OCI-LY7 (cell line): ENCODE results near the gene CASZ1. TPM values are rescaled to one million over a fixed set of nuclear protein-coding genes. Genes with fewer than 3 reads are reported as not detected.

Source experiments
- BruUV-seq: library from RNA; stranded (reverse); fragments of 400-500 nt; replicated peaks from 2 replicates; lab custom pipeline; 2021; lab: Mats Ljungman, UMichigan
- CTCF ChIA-PET: fragments of 300-600 bp; sonication (Branson Sonifier 250); formaldehyde crosslinking; loops from one replicate; lab custom pipeline; 2022; ENCODE audit warnings: antibody characterized with exemption; ENCODE audit not compliant: unreplicated experiment; lab: Charles Lee
- POLR2A ChIA-PET: fragments of 300-600 bp; sonication (Branson Sonifier 250); formaldehyde crosslinking; loops from one replicate; lab custom pipeline; 2022; ENCODE audit warnings: antibody characterized with exemption; lab: Charles Lee
- DNase-seq: peaks from one replicate; pipeline ENCODE4 v3.0.0-alpha.2; 2015; ENCODE audit warnings: low spot score
- H2AFZ ChIP-seq: fragments of 200-600 bp; sonication (generic), shearing (Covaris generic); 2 replicates; pipeline ENCODE4 v1.6.1; 2014; ENCODE audit warnings: mild to moderate bottlenecking, antibody characterized with exemption, low read length, moderate library complexity
- H3K27ac ChIP-seq: fragments of 200-600 bp; sonication (generic); 2 replicates; pipeline ENCODE4 v1.5.1; 2014; ENCODE audit warnings: mixed run types, low read depth, mild to moderate bottlenecking, moderate library complexity, low read length, inconsistent platforms; ENCODE audit not compliant: poor library complexity, severe bottlenecking
- H3K36me3 ChIP-seq: fragments of 200-600 bp; sonication (generic); 2 replicates; pipeline ENCODE4 v1.6.1; 2014; ENCODE audit warnings: mild to moderate bottlenecking, antibody characterized with exemption, low read length, moderate library complexity, mixed read lengths; ENCODE audit not compliant: insufficient read depth
- H3K4me1 ChIP-seq: fragments of 200-600 bp; sonication (generic); 2 replicates; pipeline ENCODE4 v1.5.1; 2014; ENCODE audit warnings: mild to moderate bottlenecking, low read length; ENCODE audit not compliant: insufficient read depth, poor library complexity, severe bottlenecking
- H3K4me2 ChIP-seq: fragments of 200-600 bp; sonication (generic); 2 replicates; pipeline ENCODE4 v1.6.1; 2014; ENCODE audit warnings: mild to moderate bottlenecking, low read length
- H3K4me3 ChIP-seq: fragments of 200-600 bp; sonication (generic); 2 replicates; pipeline ENCODE4 v1.5.1; 2014; ENCODE audit warnings: mild to moderate bottlenecking, low read depth, low read length; ENCODE audit not compliant: poor library complexity, severe bottlenecking
- H3K79me2 ChIP-seq: fragments of 200-600 bp; sonication (generic); 2 replicates; pipeline ENCODE4 v1.6.1; 2016; ENCODE audit warnings: low read depth, mild to moderate bottlenecking, low read length, moderate library complexity, mixed read lengths; ENCODE audit not compliant: insufficient read depth
- H3K9me2 ChIP-seq: fragments of 200-600 bp; sonication (generic); 2 replicates; pipeline ENCODE4 v1.6.1; 2016; ENCODE audit warnings: mild to moderate bottlenecking, low read length, mixed read lengths; ENCODE audit not compliant: insufficient read depth
- H3K9me3 ChIP-seq: fragments of 200-600 bp; sonication (generic); 2 replicates; pipeline ENCODE4 v1.6.1; 2014; ENCODE audit warnings: mild to moderate bottlenecking, mixed run types, low read length, mixed read lengths
- H4K20me1 ChIP-seq: fragments of 200-600 bp; sonication (generic); 2 replicates; pipeline ENCODE4 v1.6.1; 2014; ENCODE audit warnings: mild to moderate bottlenecking, antibody characterized with exemption, low read length, moderate library complexity, mixed read lengths; ENCODE audit not compliant: insufficient read depth
- EZH2phosphoT487 ChIP-seq: fragments of 200-600 bp; sonication (generic); IDR thresholded peaks from 2 replicates; pipeline ENCODE4 v1.6.1; 2018; ENCODE audit warnings: low read depth, borderline replicate concordance, mild to moderate bottlenecking, mixed run types, antibody characterized with exemption, low read length, moderate library complexity, mixed read lengths
- intact Hi-C: fragments of 100-400 bp; cut with micrococcal nuclease; formaldehyde crosslinking; loops from one replicate; pipeline ENCODE4 v1.10.0; 2022; ENCODE audit not compliant: unreplicated experiment
- total RNA-seq, 2 experiments: library from RNA; depleted of rRNA in 1 of 2; stranded (reverse); fragments of >200 nt in 1 of 2; shearing (Covaris generic) in 1 of 2; gene quantifications; 2 replicates each; pipeline ENCODE4 v1.2.3, GENCODE V29; 2014 to 2022
- TF ChIP-seq, protein P1 (sequence below): fragments of 200-600 bp; sonication (generic); conservative IDR thresholded peaks from 2 replicates; pipeline ENCODE4 v1.5.1; 2014; ENCODE audit warnings: mild to moderate bottlenecking, antibody characterized with exemption, low read length, moderate library complexity, mixed read lengths

CASZ1 gene
- total RNA-seq, 2 experiments from 2014 or later = 3.3 to 3.9 TPM

DNA sequence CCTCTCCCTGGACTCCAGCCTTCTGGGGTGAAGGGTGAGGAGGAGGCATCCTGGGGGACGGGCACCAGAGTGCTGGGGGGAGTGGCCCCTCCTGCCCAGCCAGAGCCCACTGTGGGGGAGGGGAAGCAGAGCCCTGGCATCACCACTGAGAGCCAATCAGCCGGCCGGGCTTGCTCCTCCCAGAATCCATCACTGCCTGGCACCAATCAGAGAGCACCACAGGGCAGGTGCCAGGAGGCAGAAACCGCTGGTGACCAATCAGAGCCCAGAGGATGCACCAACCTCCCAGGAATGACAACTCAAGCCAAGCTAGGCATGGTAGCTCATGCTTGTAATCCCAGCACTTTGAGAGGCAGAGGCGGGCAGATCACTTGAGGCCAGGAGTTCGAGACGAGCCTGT, 27.9 kb downstream of the CASZ1 start:
- TF ChIP-seq, protein P1, sequence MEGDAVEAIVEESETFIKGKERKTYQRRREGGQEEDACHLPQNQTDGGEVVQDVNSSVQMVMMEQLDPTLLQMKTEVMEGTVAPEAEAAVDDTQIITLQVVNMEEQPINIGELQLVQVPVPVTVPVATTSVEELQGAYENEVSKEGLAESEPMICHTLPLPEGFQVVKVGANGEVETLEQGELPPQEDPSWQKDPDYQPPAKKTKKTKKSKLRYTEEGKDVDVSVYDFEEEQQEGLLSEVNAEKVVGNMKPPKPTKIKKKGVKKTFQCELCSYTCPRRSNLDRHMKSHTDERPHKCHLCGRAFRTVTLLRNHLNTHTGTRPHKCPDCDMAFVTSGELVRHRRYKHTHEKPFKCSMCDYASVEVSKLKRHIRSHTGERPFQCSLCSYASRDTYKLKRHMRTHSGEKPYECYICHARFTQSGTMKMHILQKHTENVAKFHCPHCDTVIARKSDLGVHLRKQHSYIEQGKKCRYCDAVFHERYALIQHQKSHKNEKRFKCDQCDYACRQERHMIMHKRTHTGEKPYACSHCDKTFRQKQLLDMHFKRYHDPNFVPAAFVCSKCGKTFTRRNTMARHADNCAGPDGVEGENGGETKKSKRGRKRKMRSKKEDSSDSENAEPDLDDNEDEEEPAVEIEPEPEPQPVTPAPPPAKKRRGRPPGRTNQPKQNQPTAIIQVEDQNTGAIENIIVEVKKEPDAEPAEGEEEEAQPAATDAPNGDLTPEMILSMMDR = no peak
- TF ChIP-seq EZH2phosphoT487 = no peak
- Histone ChIP-seq H3K9me2 (no peaks in the 10 kb centered on the region), H3K4me2 (no peak overlapping the region), H2AFZ (no peak overlapping the region), H3K4me3 (no peak overlapping the region), H4K20me1 (no peaks in the 10 kb centered on the region), H3K4me1 (no peaks in the 10 kb centered on the region), H3K27ac (no peak overlapping the region), H3K79me2 (no peaks in the 10 kb centered on the region), H3K9me3 (no peaks in the 10 kb centered on the region), H3K36me3 (no peaks in the 10 kb centered on the region)
- intact Hi-C loops = no loop called here
- CTCF ChIA-PET = no interaction called here
- POLR2A ChIA-PET = no interaction called here
- no peak for DNase-seq
- BruUV-seq = no TSS peak

DNA sequence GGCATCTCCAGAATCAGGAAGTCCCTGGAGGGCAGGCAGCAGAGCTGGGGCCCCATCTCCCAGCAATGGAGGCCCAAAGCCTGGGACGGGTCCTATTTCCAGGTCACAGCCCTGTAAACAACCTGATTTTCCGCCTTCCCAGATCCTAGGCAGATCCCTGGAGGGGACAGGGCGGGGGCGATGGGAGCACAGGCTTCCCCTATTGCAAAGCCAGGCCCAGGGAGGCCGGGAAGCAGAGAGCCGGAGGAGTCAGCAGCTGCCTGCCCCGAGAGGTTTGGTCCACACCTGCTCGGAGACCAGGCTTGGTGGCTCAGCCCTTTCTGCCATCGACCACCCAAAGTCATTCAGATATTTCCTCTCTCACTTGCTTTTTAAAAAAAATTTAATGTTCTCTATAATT, 29.2 kb downstream of the CASZ1 start:
- H3K79me2 ChIP-seq = no peaks in the 10 kb centered on the region
- H3K9me2 ChIP-seq = no peaks in the 10 kb centered on the region
- H2AFZ ChIP-seq = no peak overlapping the region
- intact Hi-C loops = no loop called here
- H3K4me1 ChIP-seq = no peaks in the 10 kb centered on the region
- ChIA-PET POLR2A (no interaction called here), CTCF (no interaction called here)
- no peak for DNase-seq
- no peaks in the 10 kb centered on the region for H3K36me3 ChIP-seq
- no peaks in the 10 kb centered on the region for H3K9me3 ChIP-seq
- no peak overlapping the region for H3K27ac ChIP-seq
- TF ChIP-seq EZH2phosphoT487 = no peak
- TF ChIP-seq, protein P1 = no peak
- BruUV-seq = no TSS peak
- no peak overlapping the region for H3K4me2 ChIP-seq
- no peak overlapping the region for H3K4me3 ChIP-seq
- H4K20me1 ChIP-seq = no peaks in the 10 kb centered on the region

DNA sequence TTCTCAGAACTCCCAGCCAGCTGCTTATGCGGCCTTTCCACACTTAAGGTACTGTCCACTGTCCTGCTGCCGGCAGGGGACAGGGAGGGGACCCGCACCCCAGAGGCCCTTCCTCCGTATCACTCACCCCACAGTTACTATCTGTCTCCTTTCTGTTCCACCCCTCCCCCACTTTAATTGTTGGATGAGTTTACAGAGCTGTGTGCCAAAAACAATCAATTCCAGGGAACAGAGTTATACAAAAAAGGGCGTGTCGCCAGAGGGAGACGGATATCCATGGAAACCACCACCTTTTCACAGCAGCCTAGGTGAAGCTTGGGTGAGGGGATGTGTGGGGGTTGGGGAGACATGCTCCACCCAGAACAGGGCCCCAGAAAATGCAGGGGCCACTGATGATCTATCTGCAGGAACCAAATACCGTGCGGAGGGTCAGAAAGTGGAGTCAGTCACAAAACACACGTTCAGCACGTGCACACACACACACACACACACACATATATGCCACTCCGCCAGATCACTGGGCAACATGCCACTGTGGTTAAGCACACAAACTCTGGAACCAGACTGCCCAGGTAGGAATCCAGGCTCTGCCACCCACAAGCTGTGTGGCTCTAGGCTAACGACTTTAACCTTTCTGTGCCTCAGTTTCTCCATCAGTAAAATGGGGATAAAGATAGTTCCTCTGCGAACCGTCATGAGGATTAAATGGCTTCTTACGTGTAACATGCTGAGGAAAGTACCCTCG, 30.5 kb downstream of the CASZ1 start:
- no peak overlapping the region for H2AFZ ChIP-seq
- no peaks in the 10 kb centered on the region for H4K20me1 ChIP-seq
- H3K9me2 ChIP-seq = no peaks in the 10 kb centered on the region
- no peak overlapping the region for H3K4me3 ChIP-seq
- ChIA-PET POLR2A (interaction anchor here (0.6 kb wide), 1 partner anchor 379 kb away, joined by 3 read pairs; no protein-coding TSS in a partner anchor), CTCF (no interaction called here)
- H3K4me1 ChIP-seq = peaks cover 6% of the 10 kb centered on the region
- no peaks in the 10 kb centered on the region for H3K9me3 ChIP-seq
- H3K4me2 ChIP-seq = no peak overlapping the region
- no peak for TF ChIP-seq EZH2phosphoT487
- TF ChIP-seq, protein P1 = no peak
- H3K79me2 ChIP-seq = no peaks in the 10 kb centered on the region
- H3K36me3 ChIP-seq = no peaks in the 10 kb centered on the region
- no TSS peak for BruUV-seq
- intact Hi-C loops = no loop called here
- no peak overlapping the region for H3K27ac ChIP-seq
- no peak for DNase-seq
